ENCODE data around the gene LBP.

GRCh38 chr20:38307371-38308046, 38.8 kb upstream of the LBP start:
- TF ChIP-seq CTCF (IDR thresholded peaks at IDR 0.05) (no peak), POLR2A (IDR thresholded peaks at IDR 0.05) (no peak)
